K562 (cell line): ENCODE results near the gene ZNF582. TPM values are rescaled to one million over a fixed set of nuclear protein-coding genes. Genes with fewer than 3 reads are reported as not detected.

Experiments
- ATAC-seq: fragments of 200-7000 bp; cut with Tn5 transposase; 3 replicates; pipeline ENCODE4 v1.9.1; 2020; ENCODE audit warnings: moderate library complexity
- BruUV-seq: library from RNA; stranded (reverse); fragments of 400-500 nt; replicated peaks from 2 replicates; lab custom pipeline; 2021; lab: Mats Ljungman, UMichigan
- CTCF ChIA-PET: fragments of 300-600 bp; formaldehyde crosslinking; extraction: SDS; loops from one replicate; lab custom pipeline; 2021; ENCODE audit warnings: low intra/inter-chr PET ratio; lab: Yijun Ruan, JAX
- POLR2A ChIA-PET: fragments of 300-600, 350-650 bp; sonication (Branson Sonifier 250); formaldehyde crosslinking; extraction: SDS; loops from one replicate; lab custom pipeline; 2021; ENCODE audit warnings: antibody characterized with exemption, inconsistent platforms; lab: Yijun Ruan, JAX
- DNase-seq, 4 experiments: peaks; one replicate each; pipeline versions ENCODE4 v3.0.0 to v3.0.0-alpha.2; 2011 to 2018; ENCODE audit warnings: low spot score in 3 of 4, mixed read lengths in 3 of 4; ENCODE audit errors: extremely low read depth in 1 of 4
- FAIRE-seq: peaks from 2 replicates; lab custom pipeline; 2011; peaks lifted over from hg19 to GRCh38; lab: Jason Lieb, UNC
- H2AFZ ChIP-seq: 2 replicates; pipeline ENCODE4 v1.6.0; 2011; ENCODE audit warnings: low read depth, low read length, control low read depth, inconsistent platforms
- H3K27ac ChIP-seq: fragments of 200-600 bp; 3 replicates; pipeline ENCODE4 v1.8.0; 2011; ENCODE audit warnings: low read depth, mild to moderate bottlenecking, control low read depth, inconsistent platforms, low read length, moderate library complexity, mixed read lengths; ENCODE audit errors: extremely low read depth
- H3K27me3 ChIP-seq, 2 experiments: fragments of 300-600 bp in 1 of 2; 2 replicates in 1 of 2; 3 replicates in 1 of 2; pipeline versions ENCODE4 v1.6.0 to v1.8.0; 2011; ENCODE audit warnings: inconsistent platforms in 2 of 2, low read length in 2 of 2, mild to moderate bottlenecking in 1 of 2, mixed read lengths in 1 of 2, moderate library complexity in 1 of 2; ENCODE audit not compliant: control insufficient read depth in 2 of 2, insufficient read depth in 2 of 2
- H3K36me3 ChIP-seq: fragments of 300-600 bp; 3 replicates; pipeline ENCODE4 v1.8.0; 2011; ENCODE audit warnings: mild to moderate bottlenecking, low read length, inconsistent platforms; ENCODE audit not compliant: control insufficient read depth, insufficient read depth
- H3K4me1 ChIP-seq, 2 experiments: fragments of 200-600 bp in 1 of 2; replicated peaks in 1 of 2; 2 replicates in 1 of 2; 3 replicates in 1 of 2; pipeline versions ENCODE4 v1.5.1 to v1.8.0; 2011; ENCODE audit warnings: inconsistent platforms in 2 of 2, low read length in 2 of 2, mild to moderate bottlenecking in 1 of 2, mixed read lengths in 1 of 2, moderate library complexity in 1 of 2; ENCODE audit not compliant: control insufficient read depth in 2 of 2, insufficient read depth in 2 of 2
- H3K4me2 ChIP-seq: 2 replicates; pipeline ENCODE4 v1.6.1; 2011; ENCODE audit warnings: low read length, control low read depth, inconsistent platforms, mixed read lengths; ENCODE audit not compliant: insufficient read depth
- H3K4me3 ChIP-seq: fragments of 200-600 bp; sonication (generic), shearing (Covaris generic); 2 replicates; pipeline ENCODE4 v1.5.1; 2016; ENCODE audit warnings: control low read depth, inconsistent platforms
- H3K79me2 ChIP-seq: fragments of 200-600 bp; 3 replicates; pipeline ENCODE4 v1.8.0; 2011; ENCODE audit warnings: low read length, inconsistent platforms; ENCODE audit not compliant: control insufficient read depth, insufficient read depth
- H3K9ac ChIP-seq, 2 experiments: 2 replicates each; pipeline versions ENCODE4 v1.6.0 to v1.6.1; 2011; ENCODE audit warnings: low read depth in 2 of 2, low read length in 2 of 2, control low read depth in 1 of 2, inconsistent platforms in 1 of 2, mild to moderate bottlenecking in 1 of 2, mixed read lengths in 1 of 2; ENCODE audit not compliant: insufficient read depth in 1 of 2
- H3K9me1 ChIP-seq: one replicate; pipeline ENCODE4 v1.6.0; 2011; ENCODE audit warnings: inconsistent platforms, mild to moderate bottlenecking, low read length, moderate library complexity; ENCODE audit not compliant: control insufficient read depth, insufficient read depth
- H3K9me3 ChIP-seq: replicated peaks from 2 replicates; pipeline ENCODE4 v1.5.1; 2011; ENCODE audit warnings: low read depth, low read length, inconsistent platforms; ENCODE audit not compliant: control insufficient read depth, insufficient read depth
- H4K20me1 ChIP-seq: replicated peaks from 2 replicates; pipeline ENCODE4 v1.6.1; 2011; ENCODE audit warnings: low read length, inconsistent platforms, mixed read lengths; ENCODE audit not compliant: control insufficient read depth, insufficient read depth
- CHD2 ChIP-seq: IDR thresholded peaks from 2 replicates; pipeline ENCODE4 v1.6.1; 2011; ENCODE audit warnings: low read depth, low read length
- HDAC8 ChIP-seq: fragments of 450-650 bp; IDR thresholded peaks from 2 replicates; pipeline ENCODE4 v1.6.1; 2016; ENCODE audit warnings: mild to moderate bottlenecking, missing genetic modification characterization, moderate library complexity, missing compliant biosample characterization
- KAT2B ChIP-seq: IDR thresholded peaks from one replicate; pipeline ENCODE4 v1.6.1; 2012; ENCODE audit warnings: low read depth, mild to moderate bottlenecking, control low read depth, inconsistent platforms, low read length, moderate library complexity
- MAFG ChIP-seq: fragments of 450-650 bp; conservative IDR thresholded peaks from 2 replicates; pipeline ENCODE4 v1.6.1; 2016; ENCODE audit warnings: missing genetic modification characterization, missing compliant biosample characterization
- NUFIP1 ChIP-seq: fragments of 450-650 bp; IDR thresholded peaks from 2 replicates; pipeline ENCODE4 v1.6.1; 2018; ENCODE audit not compliant: partially characterized antibody
- RBM17 ChIP-seq: fragments of 200-400 bp; formaldehyde crosslinking; IDR thresholded peaks from 2 replicates; pipeline ENCODE4 v1.6.1; 2017; ENCODE audit warnings: low read depth, mild to moderate bottlenecking, low read length, borderline replicate concordance
- SMARCA5 ChIP-seq: fragments of 450-650 bp; IDR thresholded peaks from 2 replicates; pipeline ENCODE4 v1.6.1; 2016
- ZC3H4 ChIP-seq: sonication (generic); formaldehyde crosslinking; IDR thresholded peaks from 2 replicates; pipeline ENCODE4 v1.9.0; 2021; ENCODE audit warnings: missing genetic modification reagents, borderline replicate concordance
- ZFP36 ChIP-seq: fragments of 150-350 bp; IDR thresholded peaks from 2 replicates; pipeline ENCODE4 v1.6.1; 2018; ENCODE audit warnings: low read length, low read depth; ENCODE audit not compliant: partially characterized antibody
- ZKSCAN8 ChIP-seq: fragments of 200-800 bp; sonication (Bioruptor generic); IDR thresholded peaks from 2 replicates; pipeline ENCODE4 v1.6.1; 2016; ENCODE audit warnings: missing genetic modification characterization, missing compliant biosample characterization
- ZNF143 ChIP-seq: sonication (generic); formaldehyde crosslinking; IDR thresholded peaks from 2 replicates; pipeline ENCODE4 v1.9.0; 2022; ENCODE audit warnings: mild to moderate bottlenecking, missing genetic modification reagents
- ZNF239 ChIP-seq: fragments of 250-450 bp; sonication (Bioruptor Pico); IDR thresholded peaks from 2 replicates; pipeline ENCODE4 v1.4.0; 2020; ENCODE audit warnings: mild to moderate bottlenecking
- WGBS: fragments of 100-300 bp; shearing (Covaris generic); methylation state at CpG from one replicate; pipeline ENCODE4 v1.1.6; 2016; ENCODE audit warnings: low coverage, mixed read lengths; ENCODE audit not compliant: insufficient coverage; ENCODE audit errors: missing lambda C conversion rate; 5-methylcytosine and 5-hydroxymethylcytosine counted together
- in situ Hi-C: fragments of 300-500 bp; cut with MboI; formaldehyde crosslinking; loops from 4 replicates; pipeline ENCODE4 v1.15.0; 2018; ENCODE audit warnings: inconsistent platforms, mixed read lengths
- intact Hi-C: fragments of 100-400 bp; cut with micrococcal nuclease; formaldehyde crosslinking; loops from 2 replicates; pipeline ENCODE4 v1.14.2; 2022
- polyA plus RNA-seq, 8 experiments: library from polyadenylated mRNA; depleted of rRNA in 4 of 8; stranded (reverse) in 5 of 8; unstranded in 3 of 8; fragments of >200 nt; fragmentation: Nextera tagmentation in 2 of 8; fragmentation: Illumina TruSeq in 1 of 8; extraction: Ambion mirVana in 2 of 8; extraction: Trizol in 1 of 8; gene quantifications; 2 replicates each; pipeline versions ENCODE4 v1.2.1 to v1.2.3, GENCODE V29; 2011 to 2014; ENCODE audit warnings: inconsistent platforms in 1 of 8, missing spikeins in 1 of 8
- total RNA-seq, 7 experiments: library from RNA; depleted of rRNA in 6 of 7; stranded (reverse); fragments of >200 nt in 6 of 7; fragmentation: Illumina TruSeq in 2 of 7; extraction: Trizol in 2 of 7; gene quantifications; 2 replicates each; pipeline versions ENCODE4 v1.2.1 to v1.2.3, GENCODE V29; 2011 to 2021; ENCODE audit warnings: low replicate concordance in 1 of 7
- TF ChIP-seq, protein P1 (sequence below), 2 experiments: fragments of 450-650 bp in 1 of 2; IDR thresholded peaks; 2 replicates each; pipeline ENCODE4 v1.6.1; 2011 to 2017; ENCODE audit warnings: low read depth in 2 of 2, antibody characterized with exemption in 1 of 2, borderline replicate concordance in 1 of 2, low read length in 1 of 2, mild to moderate bottlenecking in 1 of 2, mixed read lengths in 1 of 2; ENCODE audit not compliant: control insufficient read depth in 1 of 2
- TF ChIP-seq, protein P2 (sequence below): sonication (generic); formaldehyde crosslinking; IDR thresholded peaks from 2 replicates; pipeline ENCODE4 v1.8.1; 2023; ENCODE audit warnings: mild to moderate bottlenecking, missing genetic modification reagents
- TF ChIP-seq, protein P3 (sequence below): fragments of 450-650 bp; IDR thresholded peaks from 2 replicates; pipeline ENCODE4 v1.6.1; 2016; ENCODE audit warnings: low read depth, mild to moderate bottlenecking, moderate library complexity

Gene ZNF582
- total and polyA plus RNA-seq, 9 of the 15 experiments (the other 6 are each of a cell fraction or from before 2014, with no cell fraction given) = 0.72 to 3.3 (median 1.6) TPM

DNA sequence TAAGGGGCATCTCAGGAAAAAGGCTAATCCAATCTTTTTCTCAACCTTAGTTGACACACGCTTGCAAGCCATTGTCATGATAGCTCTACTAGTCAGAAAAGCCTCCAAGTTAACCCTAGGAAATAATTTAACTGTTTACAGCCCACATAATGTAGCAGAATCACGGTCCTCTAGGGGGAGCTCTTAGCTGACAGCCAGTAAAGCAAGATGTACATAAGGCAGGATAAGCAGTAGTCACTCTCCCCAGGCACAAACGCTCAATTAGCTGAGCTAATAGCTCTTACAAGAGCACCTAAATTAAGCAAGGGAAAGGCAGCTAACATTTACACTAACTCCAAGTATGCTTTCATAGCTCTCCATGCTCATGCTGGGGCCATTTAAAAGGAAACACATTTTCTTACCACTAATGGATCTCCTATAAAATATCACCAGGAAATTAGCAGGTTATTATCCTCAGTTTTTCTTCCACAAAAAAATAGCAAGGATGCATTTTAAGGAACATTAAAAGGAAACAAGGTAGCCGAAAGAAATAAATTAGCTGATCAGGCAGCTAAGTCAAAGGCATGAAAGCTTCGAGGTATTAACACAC is 45.0 kb downstream of the ZNF582 start:
- Histone ChIP-seq H3K9me3 (peaks cover 5% of the 10 kb centered on the region; the same call in 1 of the 2 replicates), H3K27ac (no peak overlapping the region; the same call in 2 of the 3 replicates), H3K4me2 (no peak overlapping the region), H2AFZ (peak overlapping the region; percentile 49; the same call in 1 of the 2 replicates), H3K9ac (no peak overlapping the region), H3K4me3 (no peak overlapping the region), H3K27me3 (no peaks in the 10 kb centered on the region), H4K20me1 (no peaks in the 10 kb centered on the region), H3K79me2 (no peaks in the 10 kb centered on the region), H3K4me1 (peaks cover 12 to 24% of the 10 kb centered on the region in 2 experiments), H3K36me3 (no peaks in the 10 kb centered on the region), H3K9me1 (no peaks in the 10 kb centered on the region)
- no TSS peak for BruUV-seq
- DNase-seq (peak in 1 of 4 experiments; percentile 68), ATAC-seq (peak; percentile 76), FAIRE-seq (peak; percentile 88)
- ChIA-PET CTCF (no interaction called here), POLR2A (no interaction called here)
- intact Hi-C loops = no loop called here
- 46% methylated on average over 5 of the region's 5 CpGs for WGBS
- in situ Hi-C loops = loop anchor here (10.0 kb wide), 1 partner anchor 274 kb away; no protein-coding TSS in a partner anchor
- TF ChIP-seq, protein P1, sequence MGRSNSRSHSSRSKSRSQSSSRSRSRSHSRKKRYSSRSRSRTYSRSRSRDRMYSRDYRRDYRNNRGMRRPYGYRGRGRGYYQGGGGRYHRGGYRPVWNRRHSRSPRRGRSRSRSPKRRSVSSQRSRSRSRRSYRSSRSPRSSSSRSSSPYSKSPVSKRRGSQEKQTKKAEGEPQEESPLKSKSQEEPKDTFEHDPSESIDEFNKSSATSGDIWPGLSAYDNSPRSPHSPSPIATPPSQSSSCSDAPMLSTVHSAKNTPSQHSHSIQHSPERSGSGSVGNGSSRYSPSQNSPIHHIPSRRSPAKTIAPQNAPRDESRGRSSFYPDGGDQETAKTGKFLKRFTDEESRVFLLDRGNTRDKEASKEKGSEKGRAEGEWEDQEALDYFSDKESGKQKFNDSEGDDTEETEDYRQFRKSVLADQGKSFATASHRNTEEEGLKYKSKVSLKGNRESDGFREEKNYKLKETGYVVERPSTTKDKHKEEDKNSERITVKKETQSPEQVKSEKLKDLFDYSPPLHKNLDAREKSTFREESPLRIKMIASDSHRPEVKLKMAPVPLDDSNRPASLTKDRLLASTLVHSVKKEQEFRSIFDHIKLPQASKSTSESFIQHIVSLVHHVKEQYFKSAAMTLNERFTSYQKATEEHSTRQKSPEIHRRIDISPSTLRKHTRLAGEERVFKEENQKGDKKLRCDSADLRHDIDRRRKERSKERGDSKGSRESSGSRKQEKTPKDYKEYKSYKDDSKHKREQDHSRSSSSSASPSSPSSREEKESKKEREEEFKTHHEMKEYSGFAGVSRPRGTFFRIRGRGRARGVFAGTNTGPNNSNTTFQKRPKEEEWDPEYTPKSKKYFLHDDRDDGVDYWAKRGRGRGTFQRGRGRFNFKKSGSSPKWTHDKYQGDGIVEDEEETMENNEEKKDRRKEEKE (IDR thresholded peaks at IDR 0.05; ENCODE audit: borderline replicate concordance in 1 of 2, control insufficient read depth in 1 of 2, low read depth in 2 of 2, low read length in 1 of 2) = no peak
- TF ChIP-seq KAT2B (no peak), HDAC8 (tag) (no peak), NUFIP1 (no peak), ZNF143 (CRISPR knock-in tag) (no peak), CHD2 (no peak), ZKSCAN8 (CRISPR knock-in tag) (no peak), ZC3H4 (no peak), ZNF239 (CRISPR knock-in tag) (no peak), SMARCA5 (peak; percentile 84), MAFG (tag) (no peak), ZFP36 (no peak), RBM17 (no peak)
- TF ChIP-seq, protein P2, sequence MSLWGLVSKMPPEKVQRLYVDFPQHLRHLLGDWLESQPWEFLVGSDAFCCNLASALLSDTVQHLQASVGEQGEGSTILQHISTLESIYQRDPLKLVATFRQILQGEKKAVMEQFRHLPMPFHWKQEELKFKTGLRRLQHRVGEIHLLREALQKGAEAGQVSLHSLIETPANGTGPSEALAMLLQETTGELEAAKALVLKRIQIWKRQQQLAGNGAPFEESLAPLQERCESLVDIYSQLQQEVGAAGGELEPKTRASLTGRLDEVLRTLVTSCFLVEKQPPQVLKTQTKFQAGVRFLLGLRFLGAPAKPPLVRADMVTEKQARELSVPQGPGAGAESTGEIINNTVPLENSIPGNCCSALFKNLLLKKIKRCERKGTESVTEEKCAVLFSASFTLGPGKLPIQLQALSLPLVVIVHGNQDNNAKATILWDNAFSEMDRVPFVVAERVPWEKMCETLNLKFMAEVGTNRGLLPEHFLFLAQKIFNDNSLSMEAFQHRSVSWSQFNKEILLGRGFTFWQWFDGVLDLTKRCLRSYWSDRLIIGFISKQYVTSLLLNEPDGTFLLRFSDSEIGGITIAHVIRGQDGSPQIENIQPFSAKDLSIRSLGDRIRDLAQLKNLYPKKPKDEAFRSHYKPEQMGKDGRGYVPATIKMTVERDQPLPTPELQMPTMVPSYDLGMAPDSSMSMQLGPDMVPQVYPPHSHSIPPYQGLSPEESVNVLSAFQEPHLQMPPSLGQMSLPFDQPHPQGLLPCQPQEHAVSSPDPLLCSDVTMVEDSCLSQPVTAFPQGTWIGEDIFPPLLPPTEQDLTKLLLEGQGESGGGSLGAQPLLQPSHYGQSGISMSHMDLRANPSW (CRISPR knock-in tag) = no peak
- TF ChIP-seq, protein P3, sequence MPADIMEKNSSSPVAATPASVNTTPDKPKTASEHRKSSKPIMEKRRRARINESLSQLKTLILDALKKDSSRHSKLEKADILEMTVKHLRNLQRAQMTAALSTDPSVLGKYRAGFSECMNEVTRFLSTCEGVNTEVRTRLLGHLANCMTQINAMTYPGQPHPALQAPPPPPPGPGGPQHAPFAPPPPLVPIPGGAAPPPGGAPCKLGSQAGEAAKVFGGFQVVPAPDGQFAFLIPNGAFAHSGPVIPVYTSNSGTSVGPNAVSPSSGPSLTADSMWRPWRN = no peak
